HG02763 (cell line): ENCODE measurements around the gene CNTN4.

Experiments
- ATAC-seq: cut with Tn5 transposase; IDR thresholded peaks from one replicate; pipeline ENCODE4 v1.9.1; 2021; ENCODE audit warnings: mild to moderate bottlenecking, moderate library complexity; ENCODE audit not compliant: unreplicated experiment

Gene CNTN4

DNA sequence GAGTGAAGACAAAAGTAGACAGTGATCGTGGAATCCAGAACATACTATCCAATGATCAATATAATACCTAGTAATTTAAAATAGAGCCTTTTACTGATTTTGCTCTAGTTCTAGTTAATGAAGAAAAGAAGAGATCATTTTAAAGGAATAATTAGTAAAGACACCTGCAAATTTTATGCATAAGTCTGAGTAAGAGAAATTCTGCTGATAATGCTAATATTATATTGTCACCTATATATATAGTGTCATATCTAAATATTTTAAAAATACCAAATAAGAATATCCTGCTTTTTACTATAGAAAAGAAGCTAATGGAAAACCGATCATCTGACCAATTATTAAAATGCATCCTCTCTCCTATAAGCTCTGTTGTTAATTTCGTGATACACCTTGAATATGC, 152.1 kb downstream of the CNTN4 start:
- no peak for ATAC-seq

- no peak for ATAC-seq
Measured at GRCh38 chr3:2261747-2262146, 163.1 kb downstream of the CNTN4 start.

GRCh38 chr3:2262204-2262603, 163.5 kb downstream of the CNTN4 start:
- ATAC-seq, result no peak

GRCh38 chr3:2266606-2267005, 167.9 kb downstream of the CNTN4 start:
- no peak for ATAC-seq

- no peak for ATAC-seq
Measured at GRCh38 chr3:2268779-2269178, 170.1 kb downstream of the CNTN4 start.

DNA sequence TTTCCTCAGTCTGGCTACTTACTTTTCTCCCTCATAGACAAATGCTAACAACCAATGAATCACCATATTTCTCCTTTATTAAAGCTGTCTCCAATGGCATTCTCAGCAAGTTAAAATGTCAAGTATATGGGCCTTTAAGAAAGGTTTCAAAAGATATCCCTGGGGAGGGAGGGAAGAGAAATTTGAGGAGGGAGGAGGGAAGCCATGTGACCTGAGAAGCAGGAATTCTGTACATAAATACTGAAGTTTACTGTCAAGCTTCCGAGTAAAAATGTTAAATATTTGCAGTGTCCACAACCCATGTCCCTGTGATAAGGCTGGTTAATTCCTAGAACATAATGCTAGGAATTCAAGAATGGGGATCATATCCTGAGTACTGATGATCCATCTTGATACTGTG, 175.9 kb downstream of the CNTN4 start:
- no peak for ATAC-seq

DNA sequence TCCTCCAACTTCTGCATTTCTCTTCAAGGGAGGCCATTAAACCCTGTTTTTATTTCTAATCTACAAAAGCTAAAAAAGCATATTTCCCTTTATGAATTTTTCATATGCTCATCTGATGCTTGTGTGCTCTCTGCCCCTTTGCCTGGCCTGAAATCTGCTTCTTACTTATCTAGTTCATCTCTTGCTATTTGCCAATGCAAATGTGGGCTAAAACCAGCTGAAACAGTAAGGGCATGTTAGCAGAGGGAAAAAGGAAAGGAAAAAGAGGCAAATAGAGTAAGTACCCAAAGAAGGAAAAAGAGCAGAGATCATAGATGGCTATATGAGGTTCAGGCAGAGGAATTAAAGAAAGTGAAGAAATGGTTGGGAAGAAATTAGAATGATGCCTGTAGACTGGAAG, 185.2 kb downstream of the CNTN4 start:
- no peak for ATAC-seq

GRCh38 chr3:2300938-2301337, 202.3 kb downstream of the CNTN4 start:
- ATAC-seq, result no peak

- ATAC-seq, result no peak
Measured at GRCh38 chr3:2301361-2301760, 202.7 kb downstream of the CNTN4 start.

DNA sequence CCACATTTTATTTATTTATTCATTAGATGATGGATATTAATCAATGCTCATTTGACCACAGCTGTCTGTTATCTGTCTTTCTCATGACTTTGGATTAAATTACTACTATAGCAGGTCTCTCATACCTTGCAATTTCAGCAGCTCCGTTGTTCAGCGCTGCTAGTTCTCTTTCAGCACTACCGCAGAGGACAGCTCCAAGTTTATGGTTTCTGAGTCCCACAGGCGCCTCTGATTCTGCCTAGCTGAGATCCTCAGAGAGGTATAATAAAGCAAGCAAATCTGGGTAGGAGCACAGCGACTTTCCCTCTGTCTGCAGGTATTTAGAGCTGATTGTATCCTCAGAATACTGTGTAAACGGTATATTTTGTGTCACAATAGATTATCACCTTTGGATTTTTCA, 204.9 kb downstream of the CNTN4 start:
- no peak for ATAC-seq

- no peak for ATAC-seq
Measured at GRCh38 chr3:2311022-2311421, 212.4 kb downstream of the CNTN4 start.

- ATAC-seq, result no peak
Measured at GRCh38 chr3:2317521-2317920, 218.9 kb downstream of the CNTN4 start.

DNA sequence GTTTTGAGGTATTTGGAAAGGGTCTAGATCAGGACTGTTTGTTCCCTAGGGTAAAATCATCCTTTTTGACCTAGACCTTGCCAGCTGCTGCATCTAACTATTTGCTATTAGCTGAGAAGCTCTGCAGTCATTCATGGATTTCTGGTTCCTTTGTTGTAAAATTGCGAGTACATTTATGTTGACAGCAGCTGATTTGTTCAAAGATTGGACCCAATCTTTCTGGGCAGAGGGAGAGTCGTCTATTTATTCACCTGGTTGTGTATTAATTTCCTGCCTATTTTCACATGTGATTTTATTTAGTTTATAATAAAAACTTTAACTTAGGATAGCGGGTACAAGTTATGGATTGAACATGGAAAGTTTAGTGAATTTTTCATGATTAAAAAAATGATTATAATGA, 236.3 kb downstream of the CNTN4 start:
- no peak for ATAC-seq

DNA sequence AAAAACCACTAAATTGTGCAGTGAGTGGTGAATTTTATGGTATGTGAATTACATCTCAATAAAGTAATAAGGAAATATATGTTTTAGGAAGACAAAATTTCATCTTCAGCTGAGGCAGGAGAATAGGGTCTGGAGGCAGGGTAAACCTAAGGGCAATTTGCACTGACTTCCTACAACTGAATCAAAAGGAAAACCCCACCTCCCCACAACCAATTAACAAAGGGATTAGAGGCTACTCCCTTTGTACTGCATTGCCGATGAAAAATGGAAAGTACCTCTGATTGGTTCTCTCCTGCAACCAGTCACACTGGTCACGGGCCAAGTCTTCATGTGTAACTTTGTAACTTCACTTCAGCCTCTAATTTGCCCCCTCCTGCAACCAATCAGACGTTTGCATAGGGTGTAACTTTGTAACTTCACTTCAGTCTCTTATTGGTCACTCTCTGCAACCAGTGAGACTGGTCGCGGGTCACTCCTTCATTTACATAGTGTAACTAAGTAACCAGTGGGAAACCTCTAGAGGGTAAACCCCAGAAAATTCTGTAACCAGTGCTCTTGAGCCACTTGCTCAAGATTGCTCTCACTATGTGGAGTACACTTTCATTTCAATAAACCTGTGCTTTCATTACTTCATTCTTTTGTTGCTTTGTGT, 244.5 kb downstream of the CNTN4 start:
- no peak for ATAC-seq

DNA sequence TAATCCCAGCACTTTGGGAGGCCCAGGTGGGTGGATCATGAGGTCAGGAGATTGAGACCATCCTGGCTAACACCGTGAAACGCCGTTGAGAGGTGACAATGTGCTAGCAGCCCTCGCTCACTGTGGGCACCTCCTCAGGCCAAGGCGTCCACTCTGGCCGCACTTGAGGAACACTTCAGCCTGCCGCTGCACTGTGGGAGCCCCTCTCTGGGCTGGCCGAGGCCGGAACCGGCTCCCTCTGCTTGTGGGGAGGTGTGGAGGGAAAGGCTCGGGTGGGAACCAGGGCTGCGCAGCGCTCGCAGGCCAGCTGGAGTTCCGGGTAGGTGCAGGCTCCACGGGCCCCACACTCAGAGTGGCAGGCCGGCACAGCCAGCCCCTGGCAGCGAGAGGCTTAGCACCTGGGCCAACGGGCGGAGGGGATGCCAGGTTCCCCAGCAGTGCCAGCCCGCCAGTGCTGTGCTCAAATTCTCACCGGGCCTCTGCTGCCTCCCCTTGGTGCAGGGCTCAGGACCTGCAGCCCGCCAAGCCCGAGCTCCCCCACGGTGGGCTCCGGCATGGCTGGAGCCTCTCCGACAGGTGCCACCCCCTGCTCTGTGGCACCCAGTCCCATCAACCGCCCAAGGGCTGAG, 253.6 kb downstream of the CNTN4 start:
- no peak for ATAC-seq

- ATAC-seq, result no peak
Measured at GRCh38 chr3:2354702-2355101, 256.0 kb downstream of the CNTN4 start.

GRCh38 chr3:2356298-2356950, 257.8 kb downstream of the CNTN4 start:
- ATAC-seq, result no peak

DNA sequence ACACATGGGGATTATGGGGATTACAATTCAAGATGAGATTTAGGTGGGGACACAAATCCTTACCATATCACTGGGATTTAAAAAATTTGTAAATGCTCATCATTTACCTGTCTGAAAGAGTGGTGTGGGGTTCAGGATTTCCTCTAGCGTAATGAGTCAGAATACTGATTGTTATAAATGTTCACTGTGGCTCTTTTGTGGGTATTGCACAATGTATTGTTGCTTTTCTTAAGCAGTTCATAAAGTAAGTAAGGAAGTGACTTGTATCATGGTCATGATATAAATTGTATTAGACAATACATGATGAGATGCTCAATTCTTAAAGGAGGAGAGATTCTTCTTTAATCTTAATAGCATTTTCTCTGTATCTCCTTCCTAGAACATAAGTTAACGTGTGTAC, 262.1 kb downstream of the CNTN4 start:
- ATAC-seq, result no peak

DNA sequence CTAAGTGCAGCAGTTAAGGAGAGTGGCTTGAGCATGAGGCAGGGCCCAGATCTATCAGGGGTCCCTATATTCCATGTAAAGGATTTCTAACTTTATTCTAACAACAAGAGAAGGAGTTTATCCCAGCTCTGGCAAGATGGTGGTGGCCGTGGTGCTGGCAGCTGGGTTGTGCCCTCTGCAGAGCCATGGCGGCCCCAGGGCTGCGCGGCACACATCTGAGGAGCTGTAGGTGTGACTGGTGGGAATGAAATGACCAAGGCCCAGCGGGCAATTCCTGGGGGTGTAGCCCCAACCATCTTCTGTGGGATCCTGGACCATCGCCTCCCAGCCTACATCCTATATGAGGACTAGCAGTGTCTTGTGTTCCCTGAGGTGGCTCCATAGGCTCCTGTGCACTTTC, 263.5 kb downstream of the CNTN4 start:
- no peak for ATAC-seq

DNA sequence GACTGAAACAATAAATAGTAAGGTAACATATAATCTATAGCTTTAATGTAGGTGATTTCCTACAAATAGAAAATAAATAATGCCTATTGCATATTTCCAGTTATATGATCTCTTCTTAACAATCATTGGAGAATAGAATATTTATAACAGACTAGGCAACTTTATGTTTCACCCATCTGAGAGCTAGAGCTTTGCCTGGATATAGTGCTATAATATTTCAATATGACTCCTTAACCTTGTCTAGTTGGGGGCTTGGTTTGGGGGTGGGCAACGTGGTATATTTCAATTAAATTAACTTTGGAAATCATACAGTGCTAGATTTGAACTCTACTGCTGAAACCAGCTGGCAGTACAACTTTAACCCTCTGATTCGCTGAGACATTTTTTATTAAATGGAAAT, 265.2 kb downstream of the CNTN4 start:
- ATAC-seq, result no peak

DNA sequence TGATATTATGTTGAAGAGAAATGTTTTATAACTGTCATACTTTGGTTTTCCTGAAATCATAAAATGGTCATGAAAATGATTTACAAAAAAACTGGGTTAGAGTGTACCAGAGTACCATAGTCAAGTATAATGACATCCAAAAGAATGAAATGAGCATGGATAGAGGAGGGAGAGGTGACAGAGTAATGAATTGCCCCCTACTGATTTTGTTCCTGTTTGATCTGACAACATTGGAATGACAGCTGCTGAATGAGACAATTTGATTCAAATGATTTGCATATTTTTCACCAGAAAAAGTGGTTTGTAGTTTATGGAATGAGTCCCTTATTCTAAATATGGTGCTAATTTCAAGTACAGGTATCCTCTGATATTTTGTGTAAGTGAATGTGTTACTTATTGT, 271.7 kb downstream of the CNTN4 start:
- ATAC-seq, result no peak

GRCh38 chr3:2372306-2372705, 273.6 kb downstream of the CNTN4 start:
- ATAC-seq, result no peak

DNA sequence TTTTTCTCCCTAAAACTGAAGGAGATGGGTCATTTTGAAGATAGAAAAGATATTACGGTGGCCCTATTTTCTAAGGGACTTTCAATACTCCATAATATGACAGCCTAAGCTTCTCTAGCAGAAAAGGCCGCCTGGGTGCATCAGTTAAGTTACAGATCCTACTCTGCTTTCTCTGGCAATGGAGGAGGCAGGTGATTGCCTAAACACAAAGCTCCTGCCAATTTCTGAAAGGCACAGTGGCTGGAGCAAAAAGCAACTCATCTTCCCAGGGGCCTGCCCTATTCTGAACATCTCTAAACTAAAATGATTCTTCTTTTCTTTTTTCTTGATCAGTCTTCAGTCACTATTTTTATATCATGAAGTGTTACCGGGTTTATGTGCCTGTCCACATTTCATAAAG, 276.7 kb downstream of the CNTN4 start:
- no peak for ATAC-seq
